Right lobe of liver (tissue), 4 donors: ENCODE measurements around the gene CLPTM1.

ENCODE experiments used
- CTCF ChIP-seq, 4 donors: fragments of 200-600 bp in 3 of 4; fragments of 450-650 bp in 1 of 4; IDR thresholded peaks; one replicate each; pipeline versions ENCODE4 v1.5.1 to v1.8.0; 2016 to 2022; ENCODE audit warnings: antibody characterized with exemption in 4 of 4, mild to moderate bottlenecking in 2 of 4
- POLR2A ChIP-seq: fragments of 450-650 bp; IDR thresholded peaks from one replicate; pipeline ENCODE4 v1.6.1; 2017; ENCODE audit warnings: antibody characterized with exemption, mild to moderate bottlenecking
- donor health status: DM: no; HTN: no; CAD: no.
- donor health status: DM: no; HTN: no; CAD: no.
- donor health status: DM: no; HTN: yes; CAD: no.

GRCh38 chr19:45008552-45008951, 53.4 kb downstream of the CLPTM1 start:
- TF ChIP-seq POLR2A, result no peak
- TF ChIP-seq CTCF (IDR thresholded peaks at IDR 0.05), result no peak
